ENCODE results near the gene RAB13.

The RAB13 gene

DNA sequence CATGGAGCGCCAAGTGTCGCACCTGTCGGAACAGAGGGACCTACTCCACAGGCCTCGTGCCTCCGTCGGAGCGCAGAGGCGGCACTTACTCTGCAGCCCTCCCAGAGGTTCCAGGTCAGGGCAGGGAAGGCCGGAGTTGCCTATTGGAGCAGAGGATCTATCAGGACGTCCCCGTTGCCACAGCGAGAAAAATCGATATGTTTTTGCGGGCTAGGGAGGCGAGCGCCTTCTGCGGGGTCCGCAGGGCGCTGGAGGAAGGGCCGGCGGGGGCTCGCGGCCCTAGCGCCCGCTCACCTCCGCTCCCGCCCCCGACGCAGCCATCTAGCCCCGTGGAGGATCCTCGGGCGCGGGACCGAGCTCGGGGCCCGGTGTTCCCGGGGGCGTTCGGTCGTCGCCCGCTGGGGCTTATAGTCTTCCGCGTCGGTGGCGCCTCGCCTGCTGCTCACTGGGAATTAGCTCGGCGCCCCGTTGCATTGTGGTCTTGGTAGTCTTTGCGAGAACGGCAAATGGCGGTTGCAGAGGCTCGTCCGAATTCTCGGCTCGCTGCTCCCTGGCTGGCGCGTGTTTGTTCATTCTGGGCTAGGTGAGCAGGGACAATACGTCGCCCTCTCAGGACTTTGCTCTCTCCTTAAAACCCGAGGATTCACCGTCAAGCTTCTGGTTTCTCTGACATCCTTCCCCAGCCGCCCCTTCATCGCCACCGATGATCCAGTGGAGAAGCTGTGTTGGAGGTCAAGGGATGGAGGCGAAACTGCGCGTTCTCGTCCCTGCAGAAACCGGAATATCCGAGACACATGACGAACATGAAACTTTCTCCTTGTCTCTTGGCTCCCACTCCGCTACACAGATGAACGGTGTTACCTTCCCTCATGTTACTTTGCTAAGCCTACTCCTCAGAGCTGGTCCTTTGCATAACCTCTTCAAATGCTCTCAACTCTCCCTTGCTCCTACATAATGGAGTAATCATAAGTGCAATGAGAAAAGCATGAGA lies 8.6 kb downstream of the RAB13 start, which contains the start of gene JTB:
Gene JTB (minus strand): TSS at position 425 of the 991 bp plus-strand sequence. CDS start 422 bp downstream, at position 3.
- DNase-seq: peak; percentile 79 to 80

DNA sequence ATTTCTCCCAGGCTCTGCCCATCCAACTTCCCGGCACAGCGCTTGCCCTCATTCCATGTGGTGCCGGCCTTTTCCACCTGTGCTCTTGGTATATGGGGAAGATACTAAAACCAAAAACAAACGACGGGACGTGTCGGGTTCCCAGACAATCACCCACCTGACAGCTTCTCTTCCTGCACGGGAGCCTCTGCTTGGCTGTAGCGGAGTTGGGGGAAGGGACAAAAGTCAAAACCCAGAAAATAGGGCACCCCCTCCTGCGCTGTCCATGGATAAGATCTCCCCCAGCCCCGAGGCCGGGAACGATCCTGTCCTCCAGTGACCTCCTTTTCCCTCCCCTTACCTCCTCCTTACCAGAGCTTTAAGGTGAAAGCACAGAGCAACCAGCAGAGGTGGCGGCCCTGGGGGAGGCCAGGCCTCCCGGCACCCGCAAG lies 9.3 kb downstream of the RAB13 start:
- no peak for DNase-seq

DNA sequence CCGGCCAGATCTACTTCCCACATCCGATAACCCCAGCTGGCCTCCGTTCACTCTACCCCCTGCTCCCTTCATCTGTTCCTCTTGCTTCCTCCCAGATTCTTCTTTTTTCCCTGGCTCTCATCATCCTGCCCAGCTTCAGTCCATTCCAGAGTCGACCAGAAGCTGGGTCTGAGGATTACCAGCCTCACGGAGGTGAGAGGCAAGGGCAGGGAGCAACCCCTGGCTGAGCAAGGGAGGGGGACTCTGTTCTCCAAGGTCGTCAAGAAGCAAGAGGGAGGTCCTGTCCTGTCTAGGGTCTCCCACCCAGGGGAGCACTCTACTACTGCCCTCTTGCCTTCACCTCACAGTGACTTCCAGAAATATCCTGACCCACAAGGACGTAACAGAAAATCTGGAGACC lies 12.6 kb downstream of the RAB13 start:
- DNase-seq: no peak

DNA sequence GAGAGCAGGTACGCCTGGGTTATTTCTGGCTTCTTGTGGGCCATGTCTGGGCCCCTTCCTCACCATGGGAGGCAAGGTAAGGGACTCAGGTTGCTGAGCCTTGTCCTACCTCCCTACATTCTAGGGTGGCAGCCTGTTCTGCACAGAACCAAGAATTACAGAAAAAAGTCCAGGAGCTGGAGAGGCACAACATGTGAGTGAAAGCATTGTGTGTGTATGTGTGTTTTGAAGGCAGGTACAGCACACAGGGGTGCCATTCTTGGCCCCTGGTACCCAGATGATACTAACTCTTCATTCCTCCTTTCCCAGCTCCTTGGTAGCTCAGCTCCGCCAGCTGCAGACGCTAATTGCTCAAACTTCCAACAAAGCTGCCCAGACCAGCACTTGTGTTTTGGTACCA lies 13.1 kb downstream of the RAB13 start:
- DNase-seq: no peak

DNA sequence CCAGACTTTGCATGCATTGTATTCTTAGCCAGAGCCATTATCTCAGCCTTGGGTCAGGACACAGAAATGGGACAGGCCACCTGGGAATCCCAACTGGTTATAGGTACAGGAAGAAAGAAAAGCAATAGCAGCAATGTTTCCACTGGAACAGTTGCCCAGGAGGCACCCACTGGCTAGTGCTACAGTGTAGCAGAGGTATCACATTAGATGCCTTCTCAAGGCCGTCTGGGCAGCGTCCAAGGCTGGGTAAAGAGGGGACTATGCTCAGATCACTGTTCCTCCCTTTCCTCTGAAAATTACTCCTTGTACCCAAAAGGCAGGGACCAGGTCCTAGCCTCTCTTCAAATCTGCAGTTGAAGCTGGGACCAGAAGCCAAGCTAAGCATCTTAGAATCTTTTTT lies 15.8 kb downstream of the RAB13 start:
- no peak for DNase-seq

DNA sequence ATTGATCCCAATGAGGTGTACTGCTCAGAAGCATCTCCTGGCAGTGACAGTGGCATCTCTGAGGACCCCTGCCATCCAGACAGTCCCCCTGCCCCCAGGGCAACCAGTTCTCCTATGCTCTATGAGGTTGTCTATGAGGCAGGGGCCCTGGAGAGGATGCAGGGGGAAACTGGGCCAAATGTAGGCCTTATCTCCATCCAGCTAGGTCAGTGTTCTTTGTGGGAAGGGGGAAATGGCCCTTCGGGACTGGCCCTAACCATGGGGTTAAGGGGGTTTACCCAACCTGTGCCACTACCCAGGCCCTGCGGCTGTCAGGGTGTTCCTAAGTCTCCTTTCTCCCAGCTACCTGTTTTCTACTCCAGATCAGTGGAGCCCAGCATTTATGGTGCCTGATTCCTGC lies 17.2 kb downstream of the RAB13 start:
- no peak for DNase-seq

DNA sequence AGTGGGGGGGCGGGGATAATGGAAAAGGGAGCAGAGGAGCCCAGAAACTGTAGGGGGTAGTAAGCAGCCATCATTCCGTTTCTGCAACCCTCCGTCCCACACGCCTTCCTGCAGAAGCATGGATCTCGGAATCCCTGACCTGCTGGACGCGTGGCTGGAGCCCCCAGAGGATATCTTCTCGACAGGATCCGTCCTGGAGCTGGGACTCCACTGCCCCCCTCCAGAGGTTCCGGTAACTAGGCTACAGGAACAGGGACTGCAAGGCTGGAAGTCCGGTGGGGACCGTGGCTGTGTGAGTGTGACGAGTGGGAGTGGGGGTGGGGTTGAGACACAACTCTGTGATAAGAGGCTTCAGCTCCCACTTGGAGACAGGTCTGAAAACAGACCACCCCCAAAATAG lies 17.7 kb downstream of the RAB13 start:
- DNase-seq: no peak

DNA sequence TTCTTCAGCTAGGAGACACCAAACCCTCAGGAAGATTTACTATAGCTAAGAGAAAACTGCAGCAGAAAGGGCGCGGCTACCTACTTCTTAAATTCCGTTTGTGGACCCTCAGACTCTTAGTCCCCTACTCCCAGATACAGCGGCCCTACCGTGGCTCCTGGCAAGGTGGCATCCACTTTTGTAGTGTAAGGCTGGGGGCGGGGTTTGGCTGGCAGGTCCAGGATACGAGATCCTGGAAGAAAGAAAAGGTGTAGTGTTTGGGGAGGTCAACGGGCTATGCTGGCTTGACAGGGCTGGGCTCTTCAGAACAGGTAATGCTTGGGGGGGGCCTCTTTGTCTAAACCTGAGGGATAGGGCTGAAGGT lies 18.2 kb downstream of the RAB13 start:
- DNase-seq: no peak

DNA sequence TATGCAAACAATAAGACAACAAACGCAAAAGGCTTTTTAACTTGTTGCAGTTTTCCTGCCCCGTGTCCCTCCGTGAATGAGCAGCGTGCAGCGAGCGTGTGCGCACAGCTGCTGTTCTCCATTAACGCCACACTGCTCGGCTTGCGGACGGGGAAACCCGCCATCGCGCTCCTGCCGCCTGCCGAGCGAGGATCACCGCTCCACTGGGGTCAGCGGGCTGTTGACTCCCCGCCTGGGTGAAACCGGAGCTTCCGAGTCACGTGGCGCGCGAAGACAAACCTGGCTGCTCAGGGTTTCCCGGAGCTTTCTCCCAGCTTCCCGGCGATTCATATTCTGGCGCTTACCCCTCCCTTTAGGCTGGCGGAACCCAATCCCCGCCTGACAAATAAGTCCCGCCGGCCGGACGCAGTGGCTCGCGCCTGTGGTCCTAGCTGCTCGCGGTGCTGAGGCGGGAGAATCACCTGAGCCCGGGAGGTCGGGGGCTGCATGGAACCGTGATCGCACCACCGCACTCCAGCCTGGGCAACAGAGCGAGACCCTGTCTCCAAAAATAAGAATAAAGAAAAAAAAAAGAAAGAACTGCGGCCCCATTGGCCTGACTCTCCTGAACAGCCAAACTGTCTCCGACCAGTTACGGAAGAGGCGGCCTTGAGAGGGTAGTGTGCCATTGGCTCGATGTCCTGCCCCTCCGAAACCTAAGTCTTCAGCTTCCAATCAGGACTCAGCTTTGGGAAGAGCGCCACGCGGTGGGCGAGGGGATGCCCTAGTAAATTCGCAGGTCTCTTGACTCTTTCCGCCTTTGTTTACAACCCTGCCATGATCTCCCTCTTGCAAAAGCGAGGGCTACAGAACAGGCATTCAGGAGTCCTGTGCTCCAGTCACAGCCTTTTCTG lies 18.8 kb downstream of the RAB13 start, which contains the start of gene CREB3L4:
Gene CREB3L4 (plus strand): TSS at position 796 of the 893 bp plus-strand sequence. CDS start 624 bp downstream, outside the sequence.
- DNase-seq: peak; percentile 67 to 71

DNA sequence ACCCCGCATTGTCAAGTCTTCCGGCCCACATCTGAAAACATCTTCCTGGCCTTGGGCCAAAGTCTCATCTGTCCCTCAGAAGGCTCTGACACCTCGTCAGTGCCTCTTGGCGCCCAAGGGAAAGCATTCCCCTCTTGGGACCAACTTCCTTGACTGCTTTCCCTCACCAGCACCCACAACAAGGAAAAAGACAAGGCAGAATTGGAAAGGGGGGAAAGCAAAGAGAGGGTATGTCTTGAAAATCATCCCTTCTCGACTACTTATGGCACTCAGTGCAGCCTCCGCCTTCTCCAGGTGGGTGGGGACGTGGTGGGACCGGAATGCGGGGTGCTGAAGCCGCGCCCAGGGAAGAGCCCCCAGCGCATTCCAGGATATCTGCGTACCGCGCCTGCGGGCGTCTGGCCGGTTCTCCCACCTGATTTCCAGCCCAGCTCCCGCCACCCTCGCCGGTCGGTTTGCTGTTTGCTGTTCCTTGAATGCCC lies 22.2 kb downstream of the RAB13 start:
- no peak for DNase-seq

DNA sequence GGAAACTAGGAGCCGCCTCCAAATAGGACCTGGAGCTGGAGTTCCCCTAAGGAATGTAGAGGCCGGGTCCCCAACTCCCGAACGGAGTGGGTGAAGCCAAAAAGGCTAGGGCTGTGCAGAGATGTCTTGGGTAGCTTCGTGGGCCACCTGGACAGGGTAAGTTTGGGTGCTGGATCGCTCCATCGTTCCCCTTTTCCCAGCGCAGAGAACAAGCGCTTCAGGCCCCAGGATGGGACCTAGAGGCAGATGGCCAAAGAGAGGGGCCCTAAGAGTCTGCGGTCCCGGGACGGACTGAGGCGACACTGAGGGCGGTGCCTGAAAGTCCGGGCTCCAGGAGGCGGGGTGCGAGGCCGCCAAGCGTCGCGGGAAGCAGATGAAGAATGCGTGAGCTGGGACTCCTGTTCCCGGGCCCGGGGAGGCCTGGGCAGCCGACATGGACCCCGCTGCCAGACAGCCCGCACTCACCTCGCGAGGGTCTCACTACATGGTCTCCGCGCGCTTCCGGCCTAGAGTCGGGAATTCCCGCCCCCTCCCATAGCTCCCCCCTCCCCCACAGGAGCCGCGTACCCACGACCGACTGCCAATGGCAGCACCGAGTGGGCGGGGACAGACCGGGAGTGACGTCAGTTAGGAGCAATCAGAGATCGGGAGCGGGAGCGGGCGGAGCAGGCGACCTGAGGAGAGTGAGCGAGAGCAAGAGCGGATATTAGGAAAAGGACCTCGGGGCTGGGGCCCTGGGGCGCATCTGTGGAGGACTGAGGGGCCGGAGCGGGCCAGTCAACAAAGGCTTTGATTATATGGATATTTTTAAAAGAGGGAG lies 22.9 kb downstream of the RAB13 start, which contains the start of gene SLC39A1:
Gene SLC39A1 (minus strand): TSS at position 508 of the 820 bp plus-strand sequence. CDS start 822 bp downstream, outside the sequence.
- peak; percentile 93 to 97 for DNase-seq

DNA sequence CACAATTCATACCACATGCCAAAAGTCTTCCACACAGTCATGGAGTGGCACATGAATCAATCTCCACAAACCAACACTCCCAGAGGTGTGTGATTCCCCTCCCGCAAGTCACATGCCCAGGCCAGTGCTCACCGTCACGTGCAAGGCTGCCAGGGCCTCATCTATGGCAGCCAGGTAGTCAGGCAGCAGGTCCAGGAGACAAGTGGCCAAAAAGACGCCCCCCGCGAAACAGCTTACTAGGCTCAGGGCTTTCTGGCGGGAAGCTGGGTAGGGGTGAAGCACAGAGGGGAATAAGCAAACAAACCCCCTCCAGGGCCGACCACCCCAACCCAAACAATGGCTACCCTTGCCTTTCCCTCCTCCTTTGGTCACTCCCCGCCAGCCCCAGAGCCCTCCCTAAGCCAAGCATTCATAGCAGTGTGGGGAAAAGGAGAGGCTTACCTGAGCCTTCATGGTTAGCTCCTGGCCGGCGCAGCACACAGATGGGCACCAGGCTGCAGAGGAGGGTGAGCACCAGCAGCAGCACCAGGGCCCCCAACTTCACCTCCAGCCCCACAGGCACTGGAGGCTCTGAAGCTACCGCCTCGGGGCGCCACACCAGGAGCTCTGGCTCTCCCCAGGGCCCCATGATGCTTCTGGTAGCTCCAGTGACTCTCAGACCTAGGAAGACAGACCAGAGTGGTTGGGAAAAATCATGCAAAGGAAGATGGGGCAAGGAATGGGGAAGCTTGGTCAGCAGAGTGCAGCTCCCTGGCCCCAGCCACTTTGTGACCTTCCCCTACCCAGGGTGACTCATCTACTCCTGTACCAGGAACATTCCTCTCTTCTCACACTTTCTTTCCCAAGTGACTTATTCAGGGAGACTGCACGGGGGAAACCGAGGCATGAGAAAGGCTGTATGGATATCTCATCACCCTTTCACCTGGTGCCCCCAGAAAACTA lies 23.8 kb downstream of the RAB13 start:
- DNase-seq: no peak

DNA sequence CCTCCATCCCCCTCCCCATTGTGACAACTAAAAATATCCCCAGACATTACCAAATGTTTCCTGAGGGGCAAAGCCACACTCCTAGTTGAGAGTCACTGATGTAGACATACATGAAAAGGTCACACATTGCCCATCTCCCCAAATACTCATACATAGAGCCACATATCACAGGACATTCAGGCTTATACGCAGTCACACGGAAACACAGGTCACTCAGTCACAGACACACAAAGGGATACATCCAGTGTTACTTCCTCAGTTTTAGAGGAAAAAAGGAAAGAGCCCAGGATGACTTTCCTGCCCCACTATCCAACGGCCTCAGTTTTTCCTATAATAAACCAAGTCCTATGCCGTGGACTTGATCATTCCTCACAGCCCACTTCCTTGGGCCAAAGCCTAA lies 24.7 kb downstream of the RAB13 start:
- DNase-seq: no peak

DNA sequence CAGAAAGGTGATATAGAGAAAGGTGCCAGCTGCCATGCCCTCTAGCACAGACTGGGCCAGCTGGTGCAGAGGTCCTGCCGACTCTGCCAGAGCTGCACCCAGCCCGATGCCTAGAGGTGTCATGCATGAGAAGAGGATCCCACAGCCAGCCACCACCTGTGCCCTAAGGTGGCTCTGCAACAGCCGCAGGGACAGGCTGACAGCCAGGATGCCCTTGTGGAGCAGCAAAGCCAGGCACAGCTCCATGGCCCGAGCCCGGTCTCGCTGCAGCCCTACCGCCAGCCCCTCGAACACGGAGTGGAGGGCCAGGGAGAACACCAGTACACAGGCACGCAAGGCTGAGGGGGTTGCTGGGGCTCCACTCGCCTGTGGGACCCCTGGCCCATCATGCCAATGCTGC lies 25.9 kb downstream of the RAB13 start:
- no peak for DNase-seq

DNA sequence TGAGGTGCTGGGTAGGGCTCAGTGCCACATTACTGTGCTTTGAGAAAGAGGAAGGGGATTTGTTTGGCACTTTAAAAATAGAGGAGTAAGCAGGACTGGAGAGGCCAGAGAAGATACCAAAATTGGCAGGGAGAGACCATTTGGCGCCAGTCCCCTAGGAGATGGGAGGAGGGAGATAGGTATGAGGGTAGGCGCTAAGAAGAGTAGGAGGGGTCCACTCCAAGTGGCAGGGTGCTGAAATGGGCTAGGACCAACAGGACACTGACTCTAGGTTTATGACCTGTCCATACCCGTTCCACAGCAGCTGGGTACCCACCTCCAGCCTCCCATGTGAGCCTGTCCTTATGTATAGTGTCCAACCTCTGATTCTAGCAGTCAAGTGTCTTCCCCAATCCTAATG lies 26.7 kb downstream of the RAB13 start:
- no peak for DNase-seq

DNA sequence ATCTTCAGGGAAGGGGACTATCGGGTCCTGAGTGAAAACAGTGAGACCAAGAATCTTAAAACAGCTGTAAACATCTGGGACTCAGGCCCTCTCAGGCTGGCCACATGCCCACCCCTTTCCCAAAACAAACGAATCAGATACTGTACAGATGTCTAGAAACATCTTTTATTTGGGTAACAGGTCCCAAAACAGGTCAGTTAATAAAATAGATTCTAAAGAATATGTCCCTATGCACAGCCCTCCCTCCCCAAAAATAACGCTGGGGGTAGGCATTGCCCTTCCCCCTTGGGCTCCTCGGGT lies 27.2 kb downstream of the RAB13 start:
- no peak for DNase-seq

DNA sequence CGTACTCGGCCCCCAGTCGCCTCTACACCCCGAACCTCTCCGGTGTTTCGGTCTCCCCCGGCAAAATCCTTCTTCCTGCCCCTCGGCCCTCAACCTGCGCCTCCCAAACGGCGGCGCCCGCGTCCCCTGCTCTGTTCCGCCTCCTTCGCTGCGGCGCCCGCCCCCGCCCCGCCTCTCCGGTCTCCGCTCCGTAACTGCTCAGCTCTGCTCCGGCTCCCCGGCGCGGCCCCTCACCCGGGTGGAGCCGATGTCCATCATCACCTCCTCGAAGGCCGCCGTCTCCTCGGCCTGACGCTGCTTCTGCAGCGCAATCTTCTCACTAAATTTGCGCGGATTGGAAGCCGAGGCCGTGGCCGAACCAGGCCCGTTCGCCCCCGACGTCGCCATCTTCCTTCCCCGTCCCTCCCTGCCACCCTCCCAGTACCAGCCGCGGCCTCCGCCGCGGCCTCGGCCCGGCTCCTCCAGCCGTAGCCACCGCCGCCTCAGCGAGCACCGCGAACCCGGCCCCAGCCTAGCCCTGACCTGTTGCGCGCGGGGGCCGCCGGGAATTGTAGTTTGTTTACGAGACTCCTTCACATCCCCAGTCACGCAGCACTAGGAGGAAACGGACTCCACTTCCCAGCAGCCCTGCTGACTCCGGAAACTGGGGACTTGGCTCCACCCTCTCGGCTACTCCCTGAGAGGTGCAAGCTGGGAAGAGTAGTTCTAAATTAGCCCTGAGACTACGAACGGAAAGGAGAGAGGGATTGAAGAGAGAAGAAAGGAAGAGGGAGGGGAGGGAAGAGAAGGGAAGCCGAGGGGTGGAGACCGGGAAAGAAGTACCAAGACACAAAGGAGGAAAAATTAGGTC lies 27.8 kb downstream of the RAB13 start, which contains the start of gene CRTC2:
Gene CRTC2 (minus strand): TSS at position 502 of the 850 bp plus-strand sequence. CDS start 115 bp downstream, at position 387.
- peak; percentile 94 to 96 for DNase-seq

DNA sequence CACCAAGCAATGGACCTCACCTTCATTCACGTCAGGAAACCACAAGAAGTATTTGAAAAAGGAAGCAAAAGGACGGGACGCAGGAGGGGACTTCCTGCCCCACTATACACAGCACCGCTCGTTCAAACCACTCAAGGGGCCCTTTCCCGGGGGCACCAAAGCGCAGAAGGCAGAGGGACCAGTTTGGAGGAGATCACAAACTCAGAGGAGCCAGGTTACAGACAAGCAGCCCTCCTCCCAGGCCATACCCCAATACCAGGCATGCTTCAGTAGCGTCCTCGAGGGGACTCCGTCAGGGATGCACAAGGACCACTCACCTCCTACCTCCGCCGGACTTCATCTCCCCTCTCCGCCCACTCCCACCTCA lies 28.4 kb downstream of the RAB13 start:
- DNase-seq: peak in 1 of 2 donors; percentile 29

DNA sequence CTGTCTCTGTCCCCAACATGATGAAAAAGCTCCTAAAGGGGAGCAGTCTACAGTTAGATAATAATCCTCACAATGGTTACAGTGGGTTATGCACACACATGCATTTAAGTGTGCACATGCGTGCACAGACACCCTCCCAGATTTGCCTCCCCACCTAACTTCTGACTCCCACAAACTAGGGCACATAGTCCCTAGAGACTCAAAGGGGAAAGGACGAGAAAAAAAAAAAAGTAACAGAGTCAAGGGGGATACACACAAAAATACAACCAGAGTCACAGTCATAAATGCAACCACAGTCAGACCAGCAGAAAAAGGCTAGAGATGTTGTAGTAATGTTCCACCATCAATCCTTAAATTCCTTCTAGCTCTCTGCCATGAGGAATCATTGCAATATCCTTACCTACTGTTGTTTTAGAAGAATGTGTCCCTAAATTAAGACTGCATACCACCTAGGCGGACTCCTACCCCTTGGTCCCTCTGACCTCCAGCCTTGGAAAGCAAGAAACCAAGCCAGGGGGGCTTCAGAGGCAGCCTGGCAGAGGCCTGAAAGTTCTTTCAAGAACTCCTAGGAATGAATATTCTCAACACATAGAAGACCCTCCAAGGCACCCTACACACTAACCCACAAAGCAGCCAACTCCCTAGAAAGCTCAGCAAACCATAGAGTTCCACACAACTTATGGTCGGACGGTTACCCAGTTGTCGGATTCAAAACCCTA lies 29.0 kb downstream of the RAB13 start:
- no peak for DNase-seq
